PC-3 (cell line): Measurements from ENCODE around the gene TKFC.

Experiments
- CTCF ChIP-seq: fragments of 300-600 bp; sonication (generic); conservative IDR thresholded peaks from 2 replicates; pipeline ENCODE4 v1.5.1; 2017; ENCODE audit warnings: antibody characterized with exemption, low read depth, mild to moderate bottlenecking, low read length
- EZH2 ChIP-seq: fragments of 300-600 bp; sonication (generic); IDR thresholded peaks from one replicate; pipeline ENCODE4 v1.6.1; 2017; ENCODE audit warnings: antibody characterized with exemption, mild to moderate bottlenecking, low read length; ENCODE audit not compliant: unreplicated experiment

DNA sequence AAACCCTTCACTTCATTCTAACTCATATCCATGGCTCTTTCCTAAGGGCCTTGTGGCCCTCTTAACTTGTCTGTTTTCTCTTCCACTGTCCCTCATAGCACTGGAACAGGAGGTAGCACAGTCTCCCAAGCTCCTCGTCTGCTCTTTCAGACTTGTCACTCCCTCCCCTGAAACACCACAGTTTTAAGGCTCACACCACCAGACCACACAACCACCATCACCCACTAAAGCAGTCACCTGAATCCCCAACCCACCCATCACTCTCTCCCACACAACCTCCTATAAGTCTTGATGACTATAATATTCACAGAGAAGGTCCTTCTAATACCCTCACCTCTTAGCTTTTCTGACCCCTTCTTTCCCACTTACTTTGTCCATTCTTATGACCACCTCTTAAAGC is 26.8 kb upstream of the TKFC start:
- TF ChIP-seq CTCF = no peak
- TF ChIP-seq EZH2 = no peak
